ENCODE measurements around the gene PKM.
A peak's percentile ranks its signal among the peaks of the same experiment; 100 is the strongest.

Gene PKM

GRCh38 chr15:72155635-72156616 lies 75.1 kb downstream of the PKM start:
- peak; percentile 73 for DNase-seq (ENCODE audit: low read depth)

GRCh38 chr15:72155003-72155621 lies 75.9 kb downstream of the PKM start:
- DNase-seq (ENCODE audit: low read depth), result no peak

- DNase-seq (ENCODE audit: low read depth), result no peak
These were observed 76.7 kb downstream of the PKM start for GRCh38 chr15:72154316-72154715.

- no peak for DNase-seq (ENCODE audit: low read depth)
These were observed 77.6 kb downstream of the PKM start for GRCh38 chr15:72153269-72154000.
